Pancreas (tissue), 10 donors: Measurements from ENCODE around the gene NELFCD. TPM values are rescaled to one million over a fixed set of nuclear protein-coding genes. Genes with fewer than 3 reads are reported as not detected.
"Not testable (repeated sequence)": the region's sequence is repeated elsewhere in the genome, so short reads cannot be mapped to it uniquely, and the experiment has no call there.

Experiments used
- ATAC-seq, 4 donors: fragments of 200-7000 bp; cut with Tn5 transposase; one replicate each; pipeline versions ENCODE4 v1.8.0 to v1.9.1; 2020; ENCODE audit warnings: mild to moderate bottlenecking in 4 of 4, moderate library complexity in 4 of 4
- DNase-seq, 6 donors: peaks; one replicate each; pipeline ENCODE4 v3.0.0-alpha.2; 2020
- FAIRE-seq: peaks from 2 replicates; lab custom pipeline; 2012; peaks lifted over from hg19 to GRCh38; lab: Jason Lieb, UNC
- H3K27ac ChIP-seq, 4 donors: fragments of 200-600 bp; sonication (generic); 1 replicate in 3 of 4; 2 replicates in 1 of 4; pipeline versions ENCODE4 v1.5.0 to v1.8.0; 2020
- H3K27me3 ChIP-seq, 4 donors: fragments of 200-600 bp; one replicate each; pipeline ENCODE4 v1.8.0; 2021
- H3K36me3 ChIP-seq, 3 donors: fragments of 200-600 bp; sonication (generic) in 1 of 3; one replicate each; pipeline versions ENCODE4 v1.5.0 to v1.8.0; 2020 to 2021
- H3K4me1 ChIP-seq, 3 donors: fragments of 200-600 bp; one replicate each; pipeline ENCODE4 v1.8.0; 2021
- H3K4me3 ChIP-seq, 4 donors: fragments of 200-600 bp; sonication (generic) in 2 of 4; one replicate each; pipeline versions ENCODE4 v1.5.0 to v1.8.0; 2020 to 2021
- H3K9me3 ChIP-seq, 4 donors: fragments of 200-600 bp; one replicate each; pipeline ENCODE4 v1.8.0; 2021
- CTCF ChIP-seq, 4 donors: fragments of 200-600 bp; sonication (generic) in 3 of 4; IDR thresholded peaks; one replicate each; pipeline versions ENCODE4 v1.5.0 to v1.8.0; 2021; ENCODE audit warnings: antibody characterized with exemption in 4 of 4
- WGBS, 2 donors: extraction: QIAGEN DNeasy Blood & Tissue Kit; methylation state at CpG; one replicate each; pipeline ENCODE4 v1.1.7; 2013; 5-methylcytosine and 5-hydroxymethylcytosine counted together
- intact Hi-C, 3 donors: fragments of 100-400 bp; cut with DNase I; formaldehyde crosslinking; loops; one replicate each; pipeline versions ENCODE4 v1.11.1 to v1.14.2; 2022
- polyA plus RNA-seq, 2 donors: library from polyadenylated mRNA; stranded (reverse); fragments of 200-250 nt; gene quantifications; one replicate each; pipeline ENCODE4 v1.2.3, GENCODE V29; 2013
- total RNA-seq, 6 donors: library from RNA; stranded (reverse); fragmentation: NEBNext Ultra II Directional in 4 of 6; extraction: Animal tissue kit (Norgen Biotek cat#: 25700) in 4 of 6; gene quantifications; one replicate each; pipeline versions ENCODE4 v1.2.1 to v1.2.4, GENCODE V29; 2021 to 2023
- donor health status: healthy with polysubstance abuse.
- donor health status: DM: no; HTN: no; CAD: no; lungs with moderate emphysema.
- donor health status: DM: no; HTN: no; CAD: no.
- donor health status: control.
- donor health status: control.
- donor health status: Bipolar disorder and iron deficiency.
- donor health status: DM: yes; HTN: yes; CAD: no.
- donor health status: DM: no; HTN: no; CAD: no.
- donor health status: DM: no; HTN: no; CAD: no.
- donor health status: DM: yes; HTN: yes; CAD: no.

The NELFCD gene
- total and polyA plus RNA-seq, 8 donors = 17.3 to 66.4 (median 29.4) TPM

GRCh38 chr20:58978351-58979190, 2.5 kb upstream of the NELFCD start:
- H3K36me3 ChIP-seq = no peaks in the 10 kb centered on the region
- no peaks in the 10 kb centered on the region for H3K9me3 ChIP-seq
- H3K4me1 ChIP-seq = peaks cover 0 to 7% (median 0%) of the 10 kb centered on the region in 3 donors
- no peaks in the 10 kb centered on the region for H3K27me3 ChIP-seq
- no peak overlapping the region for H3K27ac ChIP-seq
- no peak for FAIRE-seq
- intact Hi-C loops = loop anchor here in 1 of 3 donors (10.0 kb wide), 1 partner anchor 84 kb away; no protein-coding TSS in a partner anchor
- TF ChIP-seq CTCF (IDR thresholded peaks at IDR 0.05) = no peak
- no peak for ATAC-seq
- DNase-seq = no peak
- no peak overlapping the region for H3K4me3 ChIP-seq
- 70 to 75% methylated on average over 6 of the region's 6 CpGs for WGBS, 2 donors

- ATAC-seq = peak in 3 of 4 donors; percentile 4 to 11 (median 7)
- H3K36me3 ChIP-seq = peaks cover 0 to 5% (median 0%) of the 10 kb centered on the region in 3 donors
- no peak for TF ChIP-seq CTCF (IDR thresholded peaks at IDR 0.05)
- FAIRE-seq = no peak
- 17 to 18% methylated on average over 29 of the region's 29 CpGs for WGBS, 2 donors
- H3K4me1 ChIP-seq = peaks cover 0 to 7% (median 0%) of the 10 kb centered on the region in 3 donors
- no peaks in the 10 kb centered on the region for H3K27me3 ChIP-seq
- peak overlapping the region; percentile 55 to 76 (median 68) for H3K4me3 ChIP-seq
- no peak for DNase-seq
- H3K9me3 ChIP-seq = no peaks in the 10 kb centered on the region
- intact Hi-C loops = no loop called here
- peak overlapping the region in 2 of 4 donors; percentile 64 to 82 for H3K27ac ChIP-seq
Measured at GRCh38 chr20:58981628-58982364, 740 bp downstream of the NELFCD start.

- H3K27me3 ChIP-seq = no peaks in the 10 kb centered on the region
- no peak for TF ChIP-seq CTCF (IDR thresholded peaks at IDR 0.05)
- peak overlapping the region in 1 of 4 donors; percentile 71 for H3K4me3 ChIP-seq
- WGBS, 2 donors = 83 to 86% methylated on average over 12 of the region's 12 CpGs
- ATAC-seq (no peak), DNase-seq (no peak), FAIRE-seq (no peak)
- H3K9me3 ChIP-seq = no peaks in the 10 kb centered on the region
- H3K4me1 ChIP-seq = peaks cover 0 to 7% (median 0%) of the 10 kb centered on the region in 3 donors
- peaks cover 0 to 12% (median 4%) of the 10 kb centered on the region in 3 donors for H3K36me3 ChIP-seq
- intact Hi-C loops = no loop called here
- H3K27ac ChIP-seq = no peak overlapping the region
Measured at GRCh38 chr20:58982406-58983114, 1.5 kb downstream of the NELFCD start.

GRCh38 chr20:58983115-58983468, 2.0 kb downstream of the NELFCD start:
- DNase-seq, ATAC-seq, H3K4me1 ChIP-seq, FAIRE-seq, H3K27ac ChIP-seq, intact Hi-C loops, H3K27me3 ChIP-seq, H3K9me3 ChIP-seq, H3K4me3 ChIP-seq: not testable (repeated sequence)
- peaks cover 0 to 16% (median 4%) of the 10 kb centered on the region in 3 donors for H3K36me3 ChIP-seq
- 94% methylated on average over 10 to 12 of the region's 12 CpGs for WGBS, 2 donors

GRCh38 chr20:58984691-58985090, 3.6 kb downstream of the NELFCD start:
- H3K27me3 ChIP-seq = no peaks in the 10 kb centered on the region
- H3K4me1 ChIP-seq = peaks cover 0 to 7% (median 0%) of the 10 kb centered on the region in 3 donors
- H3K9me3 ChIP-seq = no peaks in the 10 kb centered on the region
- ATAC-seq = no peak
- intact Hi-C loops = no loop called here
- H3K4me3 ChIP-seq = no peak overlapping the region
- WGBS, 2 donors = 81 to 89% methylated on average over 6 of the region's 6 CpGs
- FAIRE-seq = no peak
- no peak for TF ChIP-seq CTCF (IDR thresholded peaks at IDR 0.05)
- H3K27ac ChIP-seq = no peak overlapping the region
- peak in 1 of 6 donors; percentile 12 for DNase-seq
- H3K36me3 ChIP-seq = peaks cover 4 to 31% (median 14%) of the 10 kb centered on the region in 3 donors
